ENCODE results near the gene VSTM2B. TPM values are rescaled to one million over a fixed set of nuclear protein-coding genes. Genes with fewer than 3 reads are reported as not detected.

VSTM2B gene
- total and polyA plus RNA-seq, 2 of the 13 experiments (the other 11 are each of a cell fraction or from before 2014, with no cell fraction given): not detected

DNA sequence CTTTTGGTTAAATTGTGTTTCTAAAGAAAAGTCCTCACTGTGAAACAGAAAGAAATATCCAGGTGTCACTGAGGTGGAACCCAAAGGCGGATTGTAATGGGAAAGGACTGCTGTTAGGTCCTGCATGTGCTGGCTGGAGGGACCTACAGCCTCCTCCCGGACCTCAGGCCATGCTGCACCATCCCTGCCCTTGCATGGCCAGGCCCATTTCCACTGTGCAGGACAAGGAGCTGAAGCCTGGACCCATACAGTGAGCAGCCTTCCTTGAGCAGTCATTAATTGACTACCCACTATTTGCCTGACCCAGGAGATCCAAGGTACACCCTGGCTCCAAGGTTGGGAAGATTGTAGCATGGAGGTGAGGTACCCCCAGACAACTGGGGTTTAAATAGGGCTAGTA lies 17.6 kb downstream of the VSTM2B start:
- H3K79me2 ChIP-seq (ENCODE audit: insufficient read depth, low read length): no peaks in the 10 kb centered on the region
- WGBS (ENCODE audit: low lambda C conversion rate): 0% methylated on average over 2 of the region's 2 CpGs

DNA sequence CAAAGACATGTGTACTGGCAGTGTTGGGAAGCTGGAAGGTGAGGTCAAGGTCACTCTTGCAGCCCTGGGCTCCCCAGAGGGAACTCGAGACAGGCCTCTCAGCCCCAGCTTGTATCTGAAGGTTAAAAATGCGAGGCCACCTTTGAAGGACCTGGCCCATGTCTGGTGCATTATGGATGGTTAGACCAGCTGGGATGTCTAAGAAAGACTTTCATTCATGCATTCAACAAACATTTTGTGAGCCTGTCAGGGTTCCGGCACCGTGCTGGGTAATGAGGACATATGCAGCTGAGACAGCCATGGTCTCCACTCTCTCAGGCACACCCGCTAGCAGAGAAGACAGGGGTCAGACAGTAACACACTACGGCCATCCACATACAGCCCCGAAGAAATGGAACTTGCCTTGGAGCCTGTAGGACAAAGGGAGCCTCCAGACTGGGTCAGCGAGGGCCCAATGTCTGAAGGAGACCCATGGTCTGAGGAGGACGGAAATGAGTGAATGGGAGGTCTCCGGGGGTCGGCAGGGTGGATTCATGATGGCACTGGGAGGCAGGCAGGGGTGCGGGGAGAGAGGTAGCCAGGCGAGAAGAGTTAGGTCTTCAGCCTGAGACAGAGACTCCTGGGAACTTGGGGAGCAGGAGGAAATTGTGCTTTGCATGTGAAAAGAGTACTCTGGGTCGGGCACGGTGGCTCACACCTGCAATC lies 19.0 kb downstream of the VSTM2B start:
- Histone ChIP-seq H3K9me3 (ENCODE audit: low read length) (no peaks in the 10 kb centered on the region), H3K27me3 (ENCODE audit: control insufficient read depth in 1 of 2, insufficient read depth in 2 of 2, low read length in 2 of 2) (no peaks in the 10 kb centered on the region), H3K4me3 (replicated peaks in 1 of 3; ENCODE audit: insufficient read depth in 1 of 3, low read depth in 2 of 3, low read length in 3 of 3) (no peak overlapping the region), H3K4me2 (ENCODE audit: low read depth, low read length) (no peak overlapping the region), H3K27ac (ENCODE audit: extremely low read length, insufficient read depth, low read length) (no peak overlapping the region), H4K20me1 (ENCODE audit: insufficient read depth, low read length) (no peaks in the 10 kb centered on the region; the same call in 1 of the 2 replicates), H3K4me1 (ENCODE audit: insufficient read depth, low read length) (peaks cover 14% of the 10 kb centered on the region), H3K9ac (ENCODE audit: insufficient read depth, low read depth, low read length) (no peak overlapping the region), H2AFZ (ENCODE audit: low read length) (no peak overlapping the region), H3K36me3 (replicated peaks in 1 of 2; ENCODE audit: control insufficient read depth in 1 of 2, insufficient read depth in 2 of 2, low read length in 2 of 2) (no peaks in the 10 kb centered on the region), H3K79me2 (ENCODE audit: insufficient read depth, low read length) (no peaks in the 10 kb centered on the region)
- BruUV-seq (replicated peaks): no TSS peak
- ATAC-seq (no peak), DNase-seq (ENCODE audit: low spot score) (no peak), FAIRE-seq (no peak)
- CTCF ChIA-PET (ENCODE audit: low intra/inter-chr PET ratio, low total read pairs): no interaction called here
- intact Hi-C loops (cut with micrococcal nuclease; ENCODE audit: unreplicated experiment): no loop called here
- WGBS (ENCODE audit: low lambda C conversion rate): 66% methylated on average over 13 of the region's 15 CpGs
- TF ChIP-seq RNF2 (conservative IDR thresholded peaks at IDR 0.05; ENCODE audit: low read depth) (no peak), ZNF382 (CRISPR knock-in tag; IDR thresholded peaks at IDR 0.05; ENCODE audit: borderline replicate concordance) (no peak), GATAD2A (CRISPR knock-in tag; IDR thresholded peaks at IDR 0.05) (no peak), HDAC2 (CRISPR knock-in tag; IDR thresholded peaks at IDR 0.05) (no peak), EEA1 (CRISPR knock-in tag; IDR thresholded peaks at IDR 0.05; ENCODE audit: borderline replicate concordance) (no peak), NFKB2 (CRISPR knock-in tag; IDR thresholded peaks at IDR 0.05; ENCODE audit: borderline replicate concordance) (no peak), YY1 (IDR thresholded peaks at IDR 0.05; ENCODE audit: insufficient read depth, insufficient replicate concordance, low read depth, low read length) (no peak), JUND (CRISPR knock-in tag; IDR thresholded peaks at IDR 0.05) (no peak), RARG (CRISPR knock-in tag; IDR thresholded peaks at IDR 0.05; ENCODE audit: low read depth) (no peak), ESRRA (CRISPR knock-in tag; IDR thresholded peaks at IDR 0.05; ENCODE audit: low read depth) (no peak), KLF15 (CRISPR knock-in tag; IDR thresholded peaks at IDR 0.05; ENCODE audit: borderline replicate concordance) (no peak)
- TF ChIP-seq, protein P1, sequence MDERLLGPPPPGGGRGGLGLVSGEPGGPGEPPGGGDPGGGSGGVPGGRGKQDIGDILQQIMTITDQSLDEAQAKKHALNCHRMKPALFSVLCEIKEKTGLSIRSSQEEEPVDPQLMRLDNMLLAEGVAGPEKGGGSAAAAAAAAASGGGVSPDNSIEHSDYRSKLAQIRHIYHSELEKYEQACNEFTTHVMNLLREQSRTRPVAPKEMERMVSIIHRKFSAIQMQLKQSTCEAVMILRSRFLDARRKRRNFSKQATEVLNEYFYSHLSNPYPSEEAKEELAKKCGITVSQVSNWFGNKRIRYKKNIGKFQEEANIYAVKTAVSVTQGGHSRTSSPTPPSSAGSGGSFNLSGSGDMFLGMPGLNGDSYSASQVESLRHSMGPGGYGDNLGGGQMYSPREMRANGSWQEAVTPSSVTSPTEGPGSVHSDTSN (CRISPR knock-in tag; IDR thresholded peaks at IDR 0.05): no peak
- TF ChIP-seq, protein P2, sequence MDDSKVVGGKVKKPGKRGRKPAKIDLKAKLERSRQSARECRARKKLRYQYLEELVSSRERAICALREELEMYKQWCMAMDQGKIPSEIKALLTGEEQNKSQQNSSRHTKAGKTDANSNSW (CRISPR knock-in tag; IDR thresholded peaks at IDR 0.05; ENCODE audit: borderline replicate concordance): no peak
- TF ChIP-seq, protein P3, sequence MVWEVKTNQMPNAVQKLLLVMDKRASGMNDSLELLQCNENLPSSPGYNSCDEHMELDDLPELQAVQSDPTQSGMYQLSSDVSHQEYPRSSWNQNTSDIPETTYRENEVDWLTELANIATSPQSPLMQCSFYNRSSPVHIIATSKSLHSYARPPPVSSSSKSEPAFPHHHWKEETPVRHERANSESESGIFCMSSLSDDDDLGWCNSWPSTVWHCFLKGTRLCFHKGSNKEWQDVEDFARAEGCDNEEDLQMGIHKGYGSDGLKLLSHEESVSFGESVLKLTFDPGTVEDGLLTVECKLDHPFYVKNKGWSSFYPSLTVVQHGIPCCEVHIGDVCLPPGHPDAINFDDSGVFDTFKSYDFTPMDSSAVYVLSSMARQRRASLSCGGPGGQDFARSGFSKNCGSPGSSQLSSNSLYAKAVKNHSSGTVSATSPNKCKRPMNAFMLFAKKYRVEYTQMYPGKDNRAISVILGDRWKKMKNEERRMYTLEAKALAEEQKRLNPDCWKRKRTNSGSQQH (CRISPR knock-in tag; IDR thresholded peaks at IDR 0.05; ENCODE audit: low read depth): no peak
- POLR2A ChIA-PET: no interaction called here
- in situ Hi-C loops (cut with HindIII; ENCODE audit: extremely low pct_ligation_motif_present, low pct_unique_long_range_greater_than_20kb): no loop called here

More for the DNA sequence above, 17.6 kb downstream of the VSTM2B start:
- BruUV-seq (replicated peaks): no TSS peak
- CTCF ChIA-PET (ENCODE audit: low intra/inter-chr PET ratio, low total read pairs): no interaction called here
- Histone ChIP-seq H3K36me3 (replicated peaks in 1 of 2; ENCODE audit: control insufficient read depth in 1 of 2, insufficient read depth in 2 of 2, low read length in 2 of 2) (no peaks in the 10 kb centered on the region), H3K4me2 (ENCODE audit: low read depth, low read length) (no peak overlapping the region), H3K4me1 (ENCODE audit: insufficient read depth, low read length) (peaks cover 14% of the 10 kb centered on the region), H3K27me3 (ENCODE audit: control insufficient read depth in 1 of 2, insufficient read depth in 2 of 2, low read length in 2 of 2) (no peaks in the 10 kb centered on the region), H3K4me3 (replicated peaks in 1 of 3; ENCODE audit: insufficient read depth in 1 of 3, low read depth in 2 of 3, low read length in 3 of 3) (no peak overlapping the region), H4K20me1 (ENCODE audit: insufficient read depth, low read length) (no peaks in the 10 kb centered on the region; the same call in 1 of the 2 replicates), H3K9me3 (ENCODE audit: low read length) (no peaks in the 10 kb centered on the region), H2AFZ (ENCODE audit: low read length) (no peak overlapping the region), H3K27ac (ENCODE audit: extremely low read length, insufficient read depth, low read length) (no peak overlapping the region), H3K9ac (ENCODE audit: insufficient read depth, low read depth, low read length) (no peak overlapping the region)
- intact Hi-C loops (cut with micrococcal nuclease; ENCODE audit: unreplicated experiment) (no loop called here), in situ Hi-C loops (cut with HindIII; ENCODE audit: extremely low pct_ligation_motif_present, low pct_unique_long_range_greater_than_20kb) (no loop called here)
- no peak for TF ChIP-seq ZSCAN31 (CRISPR knock-in tag; IDR thresholded peaks at IDR 0.05; ENCODE audit: low read depth)
- no peak for FAIRE-seq
- ATAC-seq: no peak
- POLR2A ChIA-PET: no interaction called here
- no peak for DNase-seq (ENCODE audit: low spot score)
